HG02840 (cell line): ENCODE data around the gene CYTH3.
"Not testable (repeated sequence)": the region's sequence is repeated elsewhere in the genome, so short reads cannot be mapped to it uniquely, and the experiment has no call there.

Experiments used
- ATAC-seq: cut with Tn5 transposase; IDR thresholded peaks from one replicate; pipeline ENCODE4 v1.9.1; 2021; ENCODE audit warnings: mild to moderate bottlenecking, moderate library complexity, moderate number of reproducible peaks; ENCODE audit not compliant: unreplicated experiment, low FRiP score

The CYTH3 gene

GRCh38 chr7:6284055-6284400, 11.6 kb upstream of the CYTH3 start:
- ATAC-seq = no peak

DNA sequence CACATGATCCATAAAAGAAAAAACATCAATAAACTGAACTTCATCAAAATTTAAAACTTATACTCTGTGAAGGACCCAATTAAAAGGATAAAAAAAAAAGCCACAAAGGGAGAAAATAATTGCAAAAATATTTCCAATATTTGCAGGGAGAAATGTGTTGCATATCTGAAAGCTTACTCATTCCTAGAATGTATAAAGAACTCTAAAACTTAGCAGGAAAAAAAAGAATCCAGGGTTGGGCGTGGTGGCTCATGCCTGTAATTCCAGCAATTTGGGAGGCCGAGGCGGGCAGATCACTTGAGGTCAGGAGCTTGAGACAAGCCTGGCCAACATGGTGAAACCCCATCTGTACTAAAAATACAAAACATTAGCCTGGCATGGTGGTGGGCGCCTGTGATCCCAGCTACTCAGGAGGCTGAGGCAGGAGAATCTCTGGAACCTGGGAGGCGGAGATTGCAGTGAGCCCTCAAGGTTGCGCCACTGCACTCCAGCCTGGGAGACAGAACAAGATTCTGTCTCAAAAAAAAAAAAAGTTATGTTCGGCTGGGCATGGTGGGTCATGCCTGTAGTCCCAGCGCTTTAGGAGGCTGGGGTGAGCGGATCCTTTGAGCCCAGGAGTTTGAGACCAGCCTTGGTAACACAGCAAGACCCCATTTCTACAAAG, 11.1 kb upstream of the CYTH3 start:
- ATAC-seq = not testable (repeated sequence)

DNA sequence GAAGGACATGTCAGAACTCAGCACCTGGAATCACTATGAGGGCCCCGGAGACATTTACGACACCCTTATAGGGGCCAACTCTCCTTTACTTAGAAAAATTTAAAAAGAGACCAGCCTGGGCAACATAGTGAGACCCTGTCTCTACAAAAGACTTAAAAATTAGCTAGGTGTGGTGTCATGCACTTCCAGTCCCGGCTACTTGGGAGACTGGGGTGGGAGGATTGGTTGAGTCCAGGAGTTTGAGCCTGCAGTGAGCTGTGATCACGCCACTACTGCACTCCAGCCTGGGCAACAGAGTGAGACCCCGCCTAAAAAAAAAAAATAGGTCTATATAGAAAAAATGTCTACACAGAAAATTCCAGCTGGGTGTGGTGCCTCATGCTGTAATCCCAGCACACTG, 7.5 kb upstream of the CYTH3 start:
- ATAC-seq = no peak

DNA sequence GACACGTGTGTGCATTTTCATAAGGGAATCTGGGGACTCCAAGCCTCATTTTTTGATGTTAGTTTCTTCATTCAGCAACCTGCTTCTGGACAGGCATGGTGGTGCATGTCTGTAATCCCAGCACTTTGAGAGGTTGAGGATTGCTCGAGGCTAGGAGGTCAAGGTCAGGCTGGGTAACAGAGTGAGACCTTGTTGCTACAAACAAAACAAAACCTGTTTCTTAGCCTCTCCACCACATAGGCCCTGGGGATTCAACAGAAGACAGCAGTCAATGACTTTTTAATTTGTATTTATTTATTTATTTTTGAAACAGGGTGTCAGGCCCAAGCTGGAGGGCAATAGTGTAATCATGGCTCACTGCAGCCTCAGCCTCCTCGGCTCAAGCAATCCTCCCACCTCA, 6.9 kb upstream of the CYTH3 start:
- no peak for ATAC-seq

GRCh38 chr7:6278749-6279310, 6.4 kb upstream of the CYTH3 start:
- ATAC-seq = no peak

- ATAC-seq = no peak
These were observed 5.1 kb upstream of the CYTH3 start for GRCh38 chr7:6277476-6277875.

- no peak for ATAC-seq
These were observed 4.5 kb upstream of the CYTH3 start for GRCh38 chr7:6276911-6277408.

DNA sequence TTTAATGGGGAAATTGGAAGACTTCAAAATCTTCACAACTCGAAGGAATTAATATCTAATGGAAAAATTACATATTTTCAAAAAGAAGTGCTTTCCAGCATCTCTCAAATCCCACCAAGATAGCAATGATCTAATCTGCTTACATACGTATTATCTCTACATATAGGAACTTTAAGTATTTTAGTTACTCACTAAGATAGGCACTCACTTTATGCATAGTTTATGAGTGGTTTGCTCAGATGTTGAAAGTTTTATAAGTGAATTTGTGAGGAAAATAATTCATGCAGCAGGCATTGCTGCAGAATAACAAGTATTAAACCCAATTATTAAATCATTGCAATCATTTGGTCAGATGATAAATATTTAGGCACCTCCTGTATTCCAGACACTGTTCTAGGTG, 2.3 kb upstream of the CYTH3 start:
- no peak for ATAC-seq

DNA sequence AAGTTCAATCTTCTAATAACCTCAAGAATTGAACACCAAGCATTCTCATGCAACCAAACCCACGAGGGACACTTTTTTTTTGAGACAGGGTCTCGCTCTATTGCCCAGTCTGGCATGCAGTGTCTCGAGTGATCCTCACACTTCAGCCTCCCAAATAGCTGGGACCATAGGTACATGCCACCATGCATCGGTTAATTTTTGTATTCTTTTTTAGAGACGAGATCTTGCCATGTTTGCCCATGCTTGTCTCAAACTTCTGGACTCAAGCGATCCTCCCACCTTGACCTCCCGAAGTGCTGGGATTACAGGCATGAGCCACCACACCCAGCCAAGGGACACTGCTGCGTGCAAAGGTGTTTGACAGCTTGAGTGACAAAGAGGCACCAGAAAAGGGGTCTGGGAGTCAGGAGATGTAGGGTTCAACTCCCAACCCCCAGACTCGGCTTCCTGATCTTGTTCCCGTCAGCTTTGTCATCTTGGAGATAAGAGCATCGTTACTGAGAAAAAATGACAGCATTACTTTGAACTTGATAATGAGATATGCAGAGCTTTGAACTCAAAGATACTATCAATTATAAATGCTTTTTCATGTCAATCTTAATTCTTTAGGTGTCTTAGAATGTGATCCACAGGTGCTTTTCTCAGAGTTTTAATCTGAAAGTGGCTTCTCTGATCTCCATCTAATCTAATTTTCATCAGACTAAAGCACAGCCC, 1.6 kb upstream of the CYTH3 start:
- ATAC-seq = no peak

GRCh38 chr7:6273380-6273837, 985 bp upstream of the CYTH3 start:
- no peak for ATAC-seq

- no peak for ATAC-seq
These were observed 557 bp downstream of the CYTH3 start for GRCh38 chr7:6271694-6272440.

GRCh38 chr7:6271060-6271658, 1.3 kb downstream of the CYTH3 start:
- no peak for ATAC-seq

DNA sequence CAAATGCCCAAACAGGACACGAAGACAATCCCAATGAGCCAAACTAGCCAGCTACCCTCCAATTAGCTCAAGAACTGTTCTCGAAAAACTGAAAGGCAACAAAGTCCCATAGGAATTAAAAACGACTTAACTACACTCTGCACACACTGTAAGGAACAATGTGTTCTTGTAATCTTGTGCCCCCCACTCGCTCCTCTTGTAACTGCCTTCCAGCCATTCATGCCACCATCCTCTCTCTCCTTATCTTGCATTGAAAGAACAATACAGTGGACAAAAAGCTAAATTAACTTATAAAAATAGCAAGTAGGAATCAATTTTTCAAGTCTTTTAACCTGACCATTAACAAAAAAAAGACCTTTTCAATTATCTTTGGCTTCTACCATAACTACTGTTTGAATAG, 2.9 kb downstream of the CYTH3 start:
- no peak for ATAC-seq

GRCh38 chr7:6268907-6269306, 3.5 kb downstream of the CYTH3 start:
- no peak for ATAC-seq

GRCh38 chr7:6268023-6268900, 4.2 kb downstream of the CYTH3 start:
- ATAC-seq = no peak

DNA sequence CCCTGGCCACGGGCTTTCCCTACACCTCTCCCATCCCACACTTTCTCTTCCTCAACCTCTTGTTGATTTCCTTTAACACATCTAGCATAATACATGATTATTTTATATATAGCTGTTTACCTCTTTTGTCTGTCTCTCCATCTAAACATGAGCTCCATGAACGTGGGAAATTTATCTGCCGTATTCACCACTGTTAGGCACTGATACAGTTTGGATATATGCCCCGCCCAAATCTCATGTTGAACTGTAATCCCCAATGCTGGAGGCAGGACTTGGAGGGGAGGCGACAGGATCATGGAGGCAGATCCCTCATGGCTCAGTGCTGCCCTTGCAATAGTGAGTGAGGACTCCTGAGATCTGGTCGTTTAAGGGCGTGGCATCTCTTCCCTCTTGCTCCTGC, 5.7 kb downstream of the CYTH3 start:
- no peak for ATAC-seq

- ATAC-seq = no peak
These were observed 10.2 kb downstream of the CYTH3 start for GRCh38 chr7:6262221-6262620.

DNA sequence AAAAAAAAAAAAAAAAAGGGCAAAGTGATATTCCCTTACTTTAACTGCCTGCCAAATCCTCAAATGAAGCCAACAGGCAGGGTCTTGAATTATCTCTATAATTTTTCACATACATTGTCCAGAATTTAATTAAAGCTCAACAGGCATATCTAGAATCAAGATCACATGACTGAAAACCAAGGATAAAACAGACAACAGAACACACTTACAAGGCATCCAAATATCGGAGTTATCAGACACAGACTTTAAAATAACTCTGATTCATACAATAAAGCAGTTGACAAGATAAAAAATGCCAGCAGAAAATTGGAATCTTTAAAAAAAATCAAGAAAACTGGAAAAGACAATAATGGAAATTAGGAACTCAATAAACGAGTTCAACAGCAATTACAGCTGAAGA, 10.7 kb downstream of the CYTH3 start:
- no peak for ATAC-seq

GRCh38 chr7:6260291-6261187, 11.9 kb downstream of the CYTH3 start:
- ATAC-seq = no peak
